ENCODE results near the gene TNIK.

DNA sequence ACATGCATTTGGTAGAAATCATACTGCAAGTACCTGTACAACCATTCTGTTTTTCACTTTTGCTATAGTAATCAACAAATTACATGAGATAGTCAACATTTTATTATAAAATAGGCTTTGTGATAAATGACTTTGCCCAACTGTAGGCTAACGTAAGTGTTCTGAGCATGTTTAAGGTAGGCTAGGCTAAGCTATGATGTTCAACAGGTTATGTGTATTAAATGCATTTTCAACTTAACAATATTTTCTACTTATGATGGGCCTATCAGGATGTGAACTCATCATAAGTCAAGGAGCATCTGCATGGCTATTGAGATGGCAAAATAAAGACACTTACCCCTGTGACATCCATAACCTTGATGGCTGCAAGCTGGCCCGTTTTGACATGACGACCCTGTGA, 232.4 kb downstream of the TNIK start:
- TF ChIP-seq, protein P1, sequence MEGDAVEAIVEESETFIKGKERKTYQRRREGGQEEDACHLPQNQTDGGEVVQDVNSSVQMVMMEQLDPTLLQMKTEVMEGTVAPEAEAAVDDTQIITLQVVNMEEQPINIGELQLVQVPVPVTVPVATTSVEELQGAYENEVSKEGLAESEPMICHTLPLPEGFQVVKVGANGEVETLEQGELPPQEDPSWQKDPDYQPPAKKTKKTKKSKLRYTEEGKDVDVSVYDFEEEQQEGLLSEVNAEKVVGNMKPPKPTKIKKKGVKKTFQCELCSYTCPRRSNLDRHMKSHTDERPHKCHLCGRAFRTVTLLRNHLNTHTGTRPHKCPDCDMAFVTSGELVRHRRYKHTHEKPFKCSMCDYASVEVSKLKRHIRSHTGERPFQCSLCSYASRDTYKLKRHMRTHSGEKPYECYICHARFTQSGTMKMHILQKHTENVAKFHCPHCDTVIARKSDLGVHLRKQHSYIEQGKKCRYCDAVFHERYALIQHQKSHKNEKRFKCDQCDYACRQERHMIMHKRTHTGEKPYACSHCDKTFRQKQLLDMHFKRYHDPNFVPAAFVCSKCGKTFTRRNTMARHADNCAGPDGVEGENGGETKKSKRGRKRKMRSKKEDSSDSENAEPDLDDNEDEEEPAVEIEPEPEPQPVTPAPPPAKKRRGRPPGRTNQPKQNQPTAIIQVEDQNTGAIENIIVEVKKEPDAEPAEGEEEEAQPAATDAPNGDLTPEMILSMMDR (IDR thresholded peaks at IDR 0.05; ENCODE audit: poor library complexity) = no peak
- TF ChIP-seq EZH2 (IDR thresholded peaks at IDR 0.05; ENCODE audit: borderline replicate concordance) = no peak
- no peak for TF ChIP-seq EZH2phosphoT487 (IDR thresholded peaks at IDR 0.05; ENCODE audit: low read depth, severe bottlenecking, unreplicated experiment)

Data from hepatocyte (in vitro differentiated cells).